Dermis blood vessel endothelial cell (primary cell): Measurements from ENCODE around the gene TRIM52. TPM values are rescaled to one million over a fixed set of nuclear protein-coding genes. Genes with fewer than 3 reads are reported as not detected.
"Not testable (repeated sequence)": the region's sequence is repeated elsewhere in the genome, so short reads cannot be mapped to it uniquely, and the experiment has no call there.

Experiments used
- DNase-seq: peaks from one replicate; pipeline ENCODE4 v3.0.0; 2010
- total RNA-seq: library from RNA; depleted of rRNA; stranded (reverse); fragments of >200 nt; gene quantifications from 2 replicates; pipeline ENCODE4 v1.2.3, GENCODE V29; 2014

TRIM52 gene
- 6.3 and 8.8 TPM in 2 replicates for total RNA-seq

DNA sequence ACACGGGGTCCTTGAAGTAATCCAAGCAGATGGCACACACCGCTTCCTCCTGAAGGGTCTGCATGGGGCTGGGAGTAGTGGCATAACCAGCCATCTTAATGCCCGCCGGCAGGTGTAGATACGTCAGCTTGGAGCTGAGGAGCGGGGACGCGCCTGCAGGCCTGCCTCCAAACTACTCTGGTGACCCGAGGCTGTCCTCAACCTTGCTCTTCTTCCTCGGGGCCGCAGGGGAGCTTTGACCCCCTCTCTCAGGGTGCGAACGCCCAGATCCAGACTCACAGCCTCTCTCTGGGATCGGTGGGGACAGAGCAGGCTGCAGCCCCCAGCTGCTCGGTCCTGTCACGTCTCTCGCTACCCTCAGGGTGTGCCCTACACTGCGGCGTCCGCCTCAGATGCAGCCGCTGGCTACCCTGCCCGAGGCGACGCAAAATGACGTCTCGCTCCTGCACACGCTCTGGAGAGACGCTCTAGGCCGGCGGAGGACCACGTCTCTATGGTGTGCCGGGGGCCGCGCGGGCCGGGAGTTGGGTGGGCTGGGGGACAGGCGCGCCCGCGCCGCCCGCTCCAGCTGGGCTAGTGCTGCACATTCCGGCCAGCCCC is at the start of gene TRIM52:
TSS of gene TRIM52 (minus strand) at position 424 of the 600 bp plus-strand sequence. CDS start at position 94, 330 bp downstream.
- DNase-seq, result peak; percentile 95

DNA sequence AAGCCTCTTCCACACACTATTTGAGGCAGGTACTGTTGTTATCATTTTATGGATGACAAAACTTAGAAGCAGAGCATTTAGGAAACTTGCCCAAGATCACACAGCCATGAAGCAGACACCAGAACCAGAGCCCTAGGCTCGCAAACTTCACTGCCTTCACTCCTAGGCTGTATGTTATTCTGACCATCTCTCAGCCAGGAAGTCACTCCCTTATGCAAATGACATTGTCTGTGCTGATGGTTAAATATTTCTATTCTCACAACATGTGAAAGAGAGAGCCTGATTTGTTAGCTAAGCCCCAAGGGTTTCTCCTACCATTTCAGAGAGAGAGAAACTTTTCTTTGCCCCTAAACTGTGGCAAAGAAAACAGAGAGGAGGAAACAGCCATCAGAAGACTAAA is 26.4 kb upstream of the TRIM52 start:
- not testable (repeated sequence) for DNase-seq

DNA sequence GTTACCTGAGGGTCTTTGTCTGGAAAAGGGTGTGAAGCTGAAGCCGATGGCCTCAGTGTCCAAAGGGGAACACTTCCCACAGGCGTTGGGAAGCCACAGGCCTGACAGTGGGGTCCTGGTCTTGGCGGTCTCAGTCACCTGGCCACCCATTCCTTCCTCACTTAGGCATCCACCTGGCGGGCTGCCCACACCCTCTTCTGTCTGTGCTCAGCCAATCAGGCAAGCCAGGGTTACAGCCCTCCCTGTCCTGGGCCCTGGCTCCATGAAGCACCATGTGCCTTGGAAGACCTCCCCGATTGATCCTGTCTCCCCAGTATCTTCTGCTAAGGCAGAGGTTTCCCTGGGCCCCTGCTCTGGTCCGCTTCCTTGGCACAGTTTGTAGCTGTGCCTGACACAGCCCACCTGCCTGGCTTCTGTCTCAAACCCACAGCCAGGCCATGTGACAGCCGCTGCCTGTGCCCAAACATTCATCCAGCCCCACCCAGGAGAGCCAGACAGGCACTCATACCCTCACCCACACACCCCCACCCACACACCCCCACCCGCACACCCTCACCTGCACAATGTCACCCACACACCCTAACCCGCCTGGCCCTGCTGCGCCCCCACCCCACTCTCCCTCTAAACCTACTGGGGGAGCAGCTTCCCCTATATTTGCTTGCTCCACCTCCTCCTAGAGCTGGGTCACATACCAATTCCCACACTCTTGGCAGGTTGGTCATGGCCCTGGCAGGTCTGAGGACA is 25.2 kb upstream of the TRIM52 start:
- DNase-seq, result not testable (repeated sequence)

DNA sequence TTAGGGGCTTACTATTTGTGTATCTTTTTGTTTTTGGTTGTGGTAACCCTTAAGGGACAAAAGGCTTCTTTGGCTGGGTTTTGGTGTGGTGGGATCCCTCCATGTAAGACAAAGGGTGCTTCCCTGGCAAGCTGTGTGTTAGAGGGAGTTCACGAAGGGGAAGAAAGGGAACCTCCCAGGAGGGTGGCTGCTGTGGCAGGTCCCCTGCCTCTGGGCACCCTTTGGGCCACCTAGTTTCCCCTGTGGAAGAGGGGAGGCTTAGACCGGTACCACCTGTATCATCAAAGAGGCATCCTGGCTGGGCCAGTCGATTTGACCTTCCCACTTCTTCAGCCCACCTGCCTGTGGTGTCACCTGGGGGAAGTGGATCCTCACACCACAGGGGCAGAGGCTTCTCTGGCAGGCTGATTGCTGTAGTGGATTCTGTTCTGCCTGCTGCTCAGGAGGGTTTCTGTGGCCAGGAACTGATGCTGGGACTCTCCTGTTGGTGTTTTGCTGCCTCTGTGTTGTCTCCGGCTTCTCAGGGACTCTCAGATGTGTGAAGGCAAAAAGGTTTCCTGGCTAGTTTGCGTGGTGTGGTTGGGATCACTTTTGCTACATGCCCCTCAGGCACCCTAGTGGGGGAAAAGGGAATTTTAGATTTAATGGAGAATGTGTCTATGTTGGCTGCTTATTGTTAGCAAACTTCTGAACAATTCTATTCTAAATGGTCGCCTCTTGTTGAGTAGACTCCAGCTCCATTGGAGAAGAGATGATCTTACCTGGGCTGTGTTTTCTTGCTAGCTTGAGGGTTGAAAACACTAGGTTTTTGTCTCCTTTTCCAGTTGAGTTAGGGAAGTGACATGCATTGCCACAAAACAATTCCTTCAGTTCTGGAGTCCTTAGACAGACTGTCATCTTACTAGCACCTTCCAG is 23.2 kb upstream of the TRIM52 start:
- not testable (repeated sequence) for DNase-seq

DNA sequence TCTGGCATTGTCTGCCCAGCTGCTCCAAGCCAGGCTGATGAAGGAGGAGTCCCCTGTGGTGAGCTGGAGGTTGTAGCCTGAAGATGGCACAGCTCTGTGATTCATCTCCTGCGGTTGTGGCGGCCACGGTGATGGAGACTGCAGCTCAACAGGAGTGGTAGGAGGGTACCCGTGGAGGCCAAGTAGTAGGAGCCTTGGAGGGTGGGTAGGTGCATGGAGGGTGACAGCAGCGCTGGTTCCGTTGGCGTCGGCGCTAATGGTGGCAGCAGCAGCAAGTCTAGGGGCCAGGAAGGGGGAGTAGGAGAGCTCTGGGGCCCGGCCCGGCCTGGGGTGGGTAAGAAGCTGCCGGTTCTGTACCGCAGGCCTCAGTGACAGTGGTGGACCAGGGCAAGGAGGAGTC is 22.4 kb upstream of the TRIM52 start:
- no peak for DNase-seq

DNA sequence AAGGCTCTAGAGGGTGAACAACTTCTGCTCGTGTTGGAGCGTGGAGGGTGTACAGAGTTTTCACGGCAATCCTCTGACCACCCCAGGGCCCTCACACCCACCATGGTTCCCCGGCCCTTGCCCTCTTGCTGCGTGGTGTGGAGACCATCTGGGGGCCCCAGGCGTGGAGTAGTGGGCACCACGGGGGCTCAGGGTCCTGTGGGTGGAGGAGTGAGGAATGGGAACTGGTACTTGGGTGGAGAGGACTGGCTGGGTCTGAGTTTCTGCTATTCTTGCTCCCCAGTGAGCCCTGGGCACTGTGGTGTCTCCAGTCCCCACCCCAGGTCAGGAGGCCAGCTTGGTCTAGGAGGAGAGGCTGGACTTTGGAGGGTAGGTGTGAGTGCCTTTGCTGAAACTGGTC is 21.9 kb upstream of the TRIM52 start:
- DNase-seq, result no peak

DNA sequence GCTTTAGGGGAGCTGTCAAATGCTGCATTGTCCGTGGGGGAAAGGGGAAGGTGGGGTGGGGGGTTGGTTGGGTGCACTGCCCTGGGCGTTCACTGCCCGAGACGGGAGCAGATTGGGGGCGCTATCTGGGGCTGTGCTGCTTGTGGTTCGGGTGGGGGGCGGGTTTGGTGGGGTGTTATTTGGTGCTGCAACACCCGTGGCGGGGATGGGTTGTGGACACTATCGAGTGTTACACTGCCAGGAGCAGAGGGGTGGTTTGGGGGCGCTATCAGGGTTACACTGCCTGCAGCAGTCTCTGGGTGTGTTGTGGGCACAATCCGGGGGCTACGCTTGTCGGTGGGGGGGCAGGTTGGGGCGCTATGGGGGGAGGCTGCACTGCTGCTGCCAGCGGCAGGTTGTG is 21.5 kb upstream of the TRIM52 start:
- not testable (repeated sequence) for DNase-seq

DNA sequence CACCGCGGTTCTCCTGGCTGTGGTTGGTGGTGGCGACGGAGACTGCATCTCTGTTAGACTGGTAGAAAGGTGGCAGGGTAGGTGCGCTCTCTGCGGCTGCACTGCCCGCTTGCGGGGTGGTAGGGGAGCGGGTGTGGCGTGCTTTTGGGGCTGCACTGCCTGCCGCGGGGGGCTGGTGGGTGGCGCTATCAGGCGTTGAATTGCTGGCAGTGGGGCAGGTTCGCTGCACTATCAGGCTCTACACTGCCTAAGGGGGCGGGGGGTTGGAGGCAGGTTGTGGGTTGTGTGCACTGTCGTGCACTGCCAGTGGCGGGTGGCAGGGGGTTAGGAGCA is 21.0 kb upstream of the TRIM52 start:
- DNase-seq, result no peak

DNA sequence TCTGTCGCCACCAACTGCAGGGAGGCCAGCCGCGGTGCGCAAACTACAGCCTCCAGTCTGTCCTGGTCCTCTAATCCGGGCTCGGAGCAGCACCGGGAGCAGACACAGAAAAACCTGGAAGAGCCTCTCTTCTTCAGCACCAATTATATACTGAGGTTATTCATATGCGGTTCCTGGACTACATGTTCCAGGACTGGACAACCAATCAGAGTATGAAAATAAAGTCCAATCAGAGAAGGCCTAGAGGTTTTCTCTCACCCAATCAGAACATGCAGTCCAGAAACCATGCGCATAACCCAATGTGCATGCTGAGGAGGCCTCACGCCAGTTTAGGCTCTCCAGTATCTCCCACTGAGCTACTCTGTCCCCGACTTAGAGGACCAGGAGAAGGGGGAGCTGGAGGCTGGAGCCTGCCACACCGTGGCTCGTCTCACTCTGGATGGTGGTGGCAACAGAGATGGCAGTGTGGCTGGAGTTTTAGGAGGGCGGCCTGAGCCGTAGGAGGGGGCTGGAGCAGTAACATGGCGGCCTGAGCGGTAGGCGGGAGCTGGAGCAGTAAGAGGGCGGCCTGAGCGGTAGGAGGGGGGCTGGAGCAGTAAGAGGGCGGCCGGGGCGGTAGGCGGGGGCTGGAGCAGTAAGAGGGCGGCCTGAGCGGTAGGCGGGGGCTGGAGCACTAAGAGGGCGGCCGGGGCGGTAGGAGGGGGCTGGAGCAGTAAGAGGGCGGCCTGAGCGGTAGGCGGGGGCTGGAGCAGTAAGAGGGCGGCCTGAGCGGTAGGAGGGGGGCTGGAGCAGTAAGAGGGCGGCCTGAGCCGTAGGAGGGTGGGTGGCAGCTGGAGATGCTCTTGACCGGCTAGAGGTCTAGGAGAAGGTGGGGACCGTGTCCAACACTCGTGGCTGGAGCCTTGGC is 20.4 kb upstream of the TRIM52 start:
- no peak for DNase-seq

DNA sequence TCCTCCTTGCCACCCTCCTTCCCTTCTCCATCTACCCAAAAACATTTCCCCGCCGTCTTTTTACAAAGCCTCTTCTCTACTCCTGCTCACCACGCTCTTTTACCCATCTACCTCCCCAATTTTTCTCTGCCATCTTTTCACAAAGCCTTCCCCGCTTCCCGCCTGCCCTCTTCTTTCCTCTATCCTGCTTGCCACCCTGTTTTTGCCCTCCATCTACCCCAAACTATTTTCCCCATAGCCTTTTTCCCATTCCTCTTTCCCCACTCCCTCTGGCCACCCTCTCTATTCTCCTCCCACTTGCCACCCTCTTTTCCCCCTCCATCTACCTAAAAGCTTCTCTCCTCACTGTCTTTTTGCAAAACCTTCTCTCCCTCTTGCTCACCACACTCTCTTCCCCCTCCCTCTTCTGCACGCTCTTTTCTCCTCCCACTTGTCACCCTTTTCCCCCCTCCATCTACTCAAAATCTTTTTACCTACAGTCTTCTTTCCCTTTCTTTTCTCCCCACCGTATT is 19.4 kb upstream of the TRIM52 start:
- DNase-seq, result no peak

DNA sequence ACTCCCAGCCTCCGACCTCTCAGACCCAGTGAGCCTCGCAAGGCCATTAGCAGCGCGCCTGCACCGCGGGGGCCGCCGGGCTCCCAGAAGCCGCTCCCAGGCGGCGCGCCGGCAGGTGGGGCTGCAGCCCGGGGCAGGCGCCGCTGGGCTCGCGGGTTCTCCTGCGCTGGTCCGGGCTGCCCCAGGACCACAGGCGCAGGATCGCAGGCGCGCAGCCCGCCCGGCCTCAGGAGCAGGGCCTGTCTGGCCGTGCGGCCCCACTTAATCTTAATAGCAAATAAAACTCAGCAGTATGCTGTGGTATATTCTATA is 12.4 kb upstream of the TRIM52 start:
- peak; percentile 58 for DNase-seq

DNA sequence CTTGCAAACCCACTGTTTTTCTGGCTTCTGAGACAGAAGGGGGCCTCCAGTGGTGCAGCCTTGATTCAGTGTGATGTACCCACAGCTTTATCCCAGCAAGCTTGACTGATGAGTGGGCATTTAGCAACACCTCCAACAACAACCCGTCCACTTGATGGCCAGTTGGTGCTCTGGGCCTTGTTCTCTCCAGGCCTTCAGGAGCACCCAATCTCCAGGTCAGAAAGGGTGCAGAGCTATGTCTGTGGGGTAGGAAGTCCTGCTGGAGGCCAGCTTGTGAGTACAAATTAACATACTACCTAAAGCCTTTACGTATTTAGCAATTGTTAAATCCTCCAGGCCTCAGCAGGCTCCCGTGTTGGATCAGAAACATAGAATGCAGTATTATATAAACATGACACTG is 10.1 kb upstream of the TRIM52 start:
- DNase-seq, result no peak

DNA sequence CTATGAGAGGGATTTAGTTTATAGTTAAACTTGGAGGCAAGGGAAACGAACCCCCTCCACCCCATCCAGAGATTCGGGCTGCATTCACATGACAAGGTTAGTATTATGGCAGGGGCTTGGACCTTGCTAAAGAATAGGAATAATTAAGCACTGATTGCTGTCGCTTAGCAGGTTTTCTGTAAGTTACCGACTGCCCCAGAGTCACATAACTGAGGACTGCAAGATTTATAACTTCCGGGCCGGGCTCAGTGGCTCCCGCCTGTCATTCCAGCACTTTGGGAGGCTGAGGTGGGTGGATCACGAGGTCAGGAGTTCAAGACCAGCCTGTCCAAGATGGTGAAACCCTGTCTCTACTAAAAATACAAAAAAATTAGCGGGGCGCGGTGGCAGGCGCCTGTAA is 7.0 kb upstream of the TRIM52 start:
- not testable (repeated sequence) for DNase-seq

DNA sequence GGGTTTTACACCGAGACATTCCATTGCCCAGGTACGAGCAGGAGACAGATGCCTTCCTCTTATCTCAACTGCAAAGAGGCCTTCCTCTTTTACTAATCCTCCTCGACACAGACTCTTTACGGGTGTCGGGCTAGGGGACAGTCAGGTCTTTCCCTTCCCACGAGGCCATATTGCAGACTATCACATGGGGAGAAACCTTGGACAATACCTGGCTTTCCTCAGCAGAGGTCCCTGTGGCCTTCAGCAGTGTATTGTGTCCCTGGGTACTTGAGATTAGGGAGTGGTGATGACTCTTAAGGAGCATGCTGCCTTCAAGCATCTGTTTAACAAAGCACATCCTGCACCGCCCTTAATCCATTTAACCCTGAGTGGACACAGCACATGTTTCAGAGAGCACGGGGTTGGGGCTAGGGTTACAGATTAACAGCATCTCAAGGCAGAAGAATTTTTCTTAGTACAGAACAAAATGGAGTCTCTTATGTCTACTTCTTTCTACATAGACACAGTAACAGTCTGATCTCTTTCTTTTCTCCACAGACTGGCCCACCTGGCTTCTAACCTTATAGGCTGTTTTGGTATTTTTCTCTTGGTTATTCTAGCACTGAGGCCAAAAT is 6.5 kb upstream of the TRIM52 start:
- not testable (repeated sequence) for DNase-seq

DNA sequence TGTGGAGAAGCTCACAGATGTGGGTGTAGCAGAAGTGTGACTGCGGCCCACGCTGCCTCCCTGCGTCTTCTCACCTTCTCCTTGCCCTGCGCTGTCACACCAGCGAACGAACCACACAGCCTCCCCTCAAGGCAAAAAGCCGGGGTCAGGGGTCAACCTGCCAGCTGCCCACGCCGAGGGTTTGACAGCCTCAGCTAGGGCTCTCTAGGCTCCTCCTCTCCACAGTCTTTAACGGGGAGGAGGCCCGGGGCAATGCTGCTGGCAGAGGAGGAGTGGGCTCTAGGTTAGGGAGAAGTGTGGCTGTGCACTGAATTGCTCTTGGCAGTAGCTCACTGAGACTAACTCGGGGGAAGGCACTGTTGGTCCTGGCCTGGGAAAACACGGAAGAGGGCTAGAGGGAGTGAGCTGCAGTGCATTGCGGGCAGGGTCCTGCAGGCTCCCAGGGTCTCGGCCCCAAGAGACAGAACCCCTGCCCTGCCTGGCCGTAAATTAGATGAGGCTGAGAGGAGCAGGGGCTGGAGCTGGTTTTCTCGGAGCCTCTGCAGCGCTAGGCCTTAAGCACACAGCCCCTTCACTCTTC is 4.2 kb upstream of the TRIM52 start:
- no peak for DNase-seq

DNA sequence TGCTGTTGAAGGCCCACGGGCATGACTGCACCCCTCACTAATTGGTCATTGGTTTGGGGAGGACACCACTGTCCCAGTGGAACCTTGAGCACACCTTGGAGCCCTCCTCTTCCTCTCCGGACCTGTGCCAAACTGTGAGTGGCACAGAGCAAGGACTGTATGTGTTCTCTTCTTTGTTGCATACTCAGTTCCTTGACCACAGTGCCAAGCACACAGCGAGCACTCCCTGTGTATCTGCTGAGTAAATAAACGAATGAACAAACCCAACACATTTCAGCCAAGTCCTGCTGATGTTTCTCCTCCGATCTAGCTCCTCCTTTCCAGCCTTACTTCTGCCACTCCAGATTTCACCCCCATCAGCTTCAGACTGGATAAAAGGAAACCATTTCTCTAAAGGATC is 2.7 kb upstream of the TRIM52 start:
- no peak for DNase-seq

DNA sequence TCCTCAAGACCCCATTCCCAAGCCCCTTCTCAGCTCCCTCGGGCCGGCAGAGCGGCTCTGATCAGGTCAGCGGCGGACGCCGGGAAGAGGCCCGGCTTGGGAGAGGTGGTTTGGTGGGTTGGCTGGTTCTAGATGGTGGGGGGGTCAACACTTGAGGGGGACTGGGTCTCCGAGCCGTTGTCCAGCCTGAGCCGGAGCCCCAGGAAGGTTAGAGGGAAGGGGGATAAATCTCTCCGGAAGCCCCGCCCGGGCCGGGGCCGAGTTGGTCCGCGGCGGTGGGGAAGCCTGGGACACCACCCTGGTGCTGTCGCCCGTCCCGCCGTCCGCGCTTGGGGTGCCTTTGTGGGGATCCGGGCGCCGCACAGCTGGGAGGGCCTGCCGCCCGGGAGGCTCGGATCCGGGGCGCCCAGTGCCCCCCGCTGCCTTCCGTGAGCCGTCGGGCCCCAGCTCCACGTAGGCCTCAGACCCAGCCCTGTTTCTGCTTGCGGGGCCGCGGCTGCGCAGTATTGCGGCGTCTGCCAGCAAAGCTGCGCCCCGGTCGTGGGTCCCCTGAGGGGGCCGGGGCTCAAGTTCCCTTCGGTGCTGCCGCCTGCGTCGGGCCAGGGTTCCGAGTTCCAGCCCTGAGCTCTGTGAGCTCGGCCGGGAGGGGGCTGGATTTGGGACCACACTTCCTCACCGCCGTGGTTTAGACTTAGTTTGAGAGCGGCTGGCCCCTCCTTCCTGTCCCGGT is 542 bp upstream of the TRIM52 start:
- peak; percentile 74 for DNase-seq

DNA sequence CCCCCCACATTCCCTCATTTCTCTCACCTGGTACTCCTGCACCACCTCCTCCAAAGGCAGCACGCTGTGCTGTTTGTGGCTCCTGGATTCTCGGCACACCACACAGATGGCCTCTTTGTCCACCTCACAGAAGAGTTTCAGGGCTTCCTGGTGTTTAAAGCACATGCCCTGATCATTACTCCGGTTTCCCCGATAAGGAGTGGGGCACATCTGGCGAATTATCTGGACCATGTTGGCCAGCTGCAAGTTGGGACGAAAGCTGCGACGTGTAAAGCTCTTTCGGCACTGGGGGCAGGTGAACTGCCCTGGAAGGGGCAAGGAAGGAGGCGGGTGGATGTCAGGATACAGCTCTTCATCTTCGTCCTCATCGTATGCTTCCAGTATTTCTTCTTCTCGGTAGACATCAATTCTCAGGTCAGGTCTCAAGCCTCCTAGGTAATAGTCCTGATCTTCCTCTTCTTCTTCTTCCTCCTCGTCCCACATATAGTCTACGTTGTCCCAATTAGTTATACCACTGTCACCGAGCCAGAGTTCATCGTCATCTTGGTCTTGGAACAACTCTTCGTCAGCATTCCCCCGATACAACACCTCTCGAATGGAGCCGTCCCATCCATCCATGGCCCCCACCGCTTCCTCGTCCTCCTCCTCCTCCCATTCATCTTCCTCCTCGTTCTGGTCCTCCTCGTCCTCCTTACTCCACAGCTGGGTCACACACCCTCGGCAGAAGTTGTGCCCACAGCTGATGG is 796 bp downstream of the TRIM52 start:
- DNase-seq, result no peak

DNA sequence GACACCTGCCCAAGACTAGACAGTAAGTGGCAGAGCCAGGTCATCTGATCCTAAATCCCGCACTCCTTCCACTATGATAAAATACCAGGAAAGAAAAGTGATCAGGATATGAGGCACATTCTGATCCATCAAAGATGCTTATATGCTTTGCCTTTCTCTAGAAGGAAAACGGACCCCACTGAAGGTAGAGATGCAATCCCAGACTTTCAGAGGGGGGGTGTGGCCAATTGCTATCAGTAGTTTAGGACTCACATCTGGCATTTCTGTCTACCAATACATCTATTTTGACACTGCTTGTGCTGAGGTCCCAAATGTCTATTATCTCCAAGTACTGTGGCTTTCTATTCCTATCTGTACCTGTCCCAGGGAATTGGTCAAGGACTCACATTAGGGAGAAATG is 1.7 kb downstream of the TRIM52 start:
- no peak for DNase-seq

DNA sequence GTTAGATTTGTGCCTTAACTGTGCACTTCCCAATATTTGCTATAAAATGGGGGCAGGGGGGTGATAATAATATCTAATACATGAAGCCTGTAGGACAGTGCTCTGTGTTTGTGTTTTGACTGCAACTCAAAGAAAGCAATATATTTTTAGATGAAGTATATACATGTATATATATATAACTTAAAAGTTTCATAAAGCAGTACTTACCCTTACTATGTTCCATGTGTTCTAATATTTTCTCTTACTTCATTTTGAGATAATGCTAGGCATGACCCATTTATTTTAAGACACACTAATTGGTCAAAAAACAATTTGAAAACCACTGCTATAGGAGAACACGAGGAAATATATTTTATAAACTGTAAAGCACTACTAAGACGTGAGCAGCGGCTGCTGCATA is 2.4 kb downstream of the TRIM52 start:
- DNase-seq, result no peak
